NCI-H146 treated with DMSO at 0.1 percent for 48 hours (cell line): ENCODE results near the gene CLBA1.

Source experiments
- DNase-seq: peaks from one replicate; lab custom pipeline; 2025; ENCODE audit not compliant: unreplicated experiment; lab: John Stamatoyannopoulos, UW

CLBA1 gene

DNA sequence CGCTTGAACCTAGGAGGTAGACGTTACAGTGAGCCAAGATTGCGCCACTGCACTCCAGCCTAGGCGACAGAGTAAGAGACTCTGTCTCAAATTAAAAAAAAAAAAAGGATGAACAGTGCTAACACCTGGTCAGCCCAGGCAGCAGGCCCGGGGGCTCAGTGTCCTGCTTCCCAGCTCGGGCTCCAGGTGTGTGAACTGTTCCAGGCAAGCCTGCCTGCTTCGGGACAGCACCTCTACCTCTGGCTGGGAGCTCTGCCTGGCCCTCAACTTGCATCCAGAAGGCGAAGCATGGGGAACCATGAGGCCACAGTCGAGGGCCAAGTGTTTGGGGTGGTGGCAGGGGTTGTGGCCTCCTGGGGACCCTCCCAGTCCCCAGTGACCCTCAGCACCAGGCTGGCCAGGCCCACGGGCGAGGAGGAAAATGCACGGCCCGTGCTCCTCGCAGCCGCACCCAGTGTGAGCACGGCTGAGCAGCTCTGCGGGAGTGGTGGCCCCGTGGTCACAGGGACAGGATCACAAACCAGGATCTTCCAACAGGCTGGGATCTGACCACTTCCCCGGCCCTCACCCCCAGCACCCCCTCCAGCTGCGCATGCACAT lies 19.8 kb downstream of the CLBA1 start:
- DNase-seq = no peak

DNA sequence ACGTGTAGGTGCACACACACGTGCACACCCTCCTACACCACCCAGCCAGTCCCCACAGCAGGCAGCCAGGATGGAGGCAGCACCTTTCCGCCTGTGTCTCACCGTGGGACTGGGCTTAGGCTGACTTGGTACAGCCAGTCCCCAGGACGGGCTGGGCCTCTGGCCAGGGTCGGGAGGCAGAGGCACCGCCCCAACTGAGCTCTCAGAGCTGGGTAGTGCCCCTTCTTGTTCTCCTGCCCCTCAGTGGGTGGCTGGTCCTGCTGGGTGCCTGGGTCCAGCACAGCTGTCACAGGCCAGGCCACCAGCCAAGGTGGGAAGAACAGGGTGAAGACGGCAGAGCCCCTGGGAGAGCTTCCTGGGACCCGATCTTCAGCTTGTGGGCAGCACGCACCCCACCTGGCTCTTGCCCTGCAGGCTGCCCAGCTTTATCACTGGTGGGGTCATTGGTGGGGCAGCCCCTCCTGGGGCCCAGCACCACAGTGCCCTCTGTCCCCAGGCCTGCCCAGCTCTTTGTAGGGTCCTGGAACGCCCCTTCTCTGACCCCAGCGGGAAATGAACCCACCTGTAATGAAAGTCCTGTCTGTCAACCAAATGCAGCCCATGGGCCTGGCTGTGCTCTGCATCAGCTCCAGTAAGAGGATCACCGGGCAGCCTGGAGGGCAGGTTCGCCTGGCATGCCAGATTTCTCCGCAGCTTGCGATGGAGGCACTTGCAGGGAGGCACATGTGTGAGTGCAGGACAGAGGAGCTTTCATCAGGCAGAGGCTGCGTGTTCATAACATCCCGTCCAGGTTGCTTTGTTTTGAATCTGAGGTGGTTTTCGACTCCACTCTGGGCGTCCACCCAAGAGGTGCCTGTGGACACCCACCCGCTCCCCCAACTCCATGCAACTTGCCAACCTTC lies 20.6 kb downstream of the CLBA1 start:
- no peak for DNase-seq

DNA sequence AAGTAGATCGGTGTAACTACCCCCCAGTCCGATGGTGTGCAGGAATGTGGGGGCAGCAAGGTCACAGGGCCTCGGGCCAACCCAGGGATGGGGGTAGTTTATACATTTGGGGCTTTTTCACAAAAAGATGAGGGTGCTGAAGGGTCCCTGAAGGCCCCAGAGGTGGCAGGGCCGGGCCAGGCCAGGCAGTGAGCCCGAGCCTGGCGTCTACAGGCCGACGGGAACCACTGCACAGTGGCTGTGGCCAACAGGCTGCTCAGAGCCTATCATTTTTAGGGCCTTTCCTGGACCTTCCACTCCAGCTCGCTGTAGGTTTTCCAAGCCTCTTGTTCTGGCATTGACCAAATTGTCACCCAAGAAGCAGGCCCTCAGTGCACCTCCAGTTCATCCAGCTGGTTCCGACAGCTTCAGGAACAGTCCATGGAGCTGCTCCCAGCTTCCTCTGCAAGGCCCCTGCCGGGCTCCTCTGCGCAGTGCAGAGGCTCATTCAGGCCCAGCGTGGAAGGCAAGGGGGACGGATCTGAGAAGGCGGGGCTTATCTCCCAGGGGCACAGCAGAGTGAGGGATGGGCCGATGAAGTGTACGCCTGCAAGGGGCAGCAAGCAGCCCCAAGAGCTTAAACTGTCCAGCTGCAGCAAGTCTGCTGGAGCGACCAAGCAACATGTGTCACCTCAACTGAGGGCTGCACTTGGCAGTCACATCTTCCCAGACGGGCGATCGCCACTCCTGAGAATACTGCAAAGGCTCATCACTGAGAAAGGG lies 21.4 kb downstream of the CLBA1 start:
- no peak for DNase-seq

DNA sequence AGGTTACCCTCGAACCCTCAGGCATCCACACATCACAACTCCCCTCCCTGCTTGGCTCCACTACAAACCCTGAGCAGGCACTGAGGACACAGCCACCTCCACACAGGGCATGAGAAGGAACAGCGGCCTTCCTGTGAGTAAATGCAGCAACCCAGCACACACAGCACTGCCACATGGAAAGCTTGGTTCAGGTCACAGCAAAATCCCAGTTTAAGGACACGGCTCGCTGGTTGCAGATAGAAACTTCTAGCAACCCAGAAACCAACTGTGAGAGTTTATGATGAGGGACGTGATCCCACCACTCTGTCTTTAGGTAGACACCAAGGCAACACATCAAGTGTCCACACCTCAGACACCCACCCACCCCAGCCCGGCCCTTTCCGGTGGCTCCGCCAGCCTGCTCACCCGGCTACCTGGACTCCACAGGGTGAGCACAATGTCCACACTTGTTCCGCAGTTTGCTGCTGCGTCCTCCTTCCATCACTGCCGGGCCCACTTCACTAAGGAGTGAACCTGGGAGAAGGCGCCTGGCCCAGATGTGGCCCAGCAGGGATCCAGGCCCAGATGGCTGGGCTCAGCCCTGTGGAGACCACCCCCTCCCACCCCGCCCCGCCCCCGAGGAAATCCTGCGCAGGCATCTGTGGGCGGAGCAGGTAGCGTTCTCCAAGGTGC lies 22.1 kb downstream of the CLBA1 start:
- no peak for DNase-seq

DNA sequence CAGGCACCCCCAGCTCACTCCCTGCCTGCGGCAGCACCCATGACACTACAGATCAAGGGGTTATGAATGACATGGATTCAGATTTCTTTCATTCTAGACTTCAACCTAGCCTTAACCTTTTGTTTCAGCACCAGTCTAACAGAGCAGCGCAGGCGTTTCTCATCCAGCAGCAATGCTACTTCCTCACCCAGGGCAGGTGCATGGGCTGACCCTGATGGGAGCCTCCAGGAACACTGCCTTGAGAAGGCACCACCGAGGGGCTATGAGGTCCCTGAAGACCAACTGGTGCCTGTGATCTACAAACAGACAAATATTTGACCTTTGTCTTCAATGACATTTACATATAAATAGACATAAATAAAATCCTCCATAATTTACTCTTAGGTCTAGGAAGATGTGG lies 24.5 kb downstream of the CLBA1 start:
- DNase-seq = no peak

DNA sequence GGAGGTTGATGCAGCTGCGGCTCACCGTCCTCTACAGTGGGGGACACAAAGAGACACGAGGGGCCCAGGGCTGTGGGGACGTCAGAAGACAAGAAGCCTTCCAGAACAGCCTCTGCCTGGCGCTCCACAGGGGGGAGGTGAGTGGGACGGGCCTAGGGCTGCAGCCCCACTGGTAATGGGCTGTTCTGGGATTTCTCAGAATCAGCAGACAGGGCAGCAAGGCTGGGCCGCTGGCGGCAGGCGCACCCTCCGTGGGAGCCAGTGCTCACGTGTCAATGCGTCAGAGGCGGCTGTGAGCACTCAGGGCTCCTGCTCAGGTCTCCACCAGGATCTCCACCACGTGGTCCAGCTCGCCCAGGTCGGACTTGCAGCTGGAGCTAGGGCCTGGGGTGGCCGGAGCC lies 25.3 kb downstream of the CLBA1 start:
- DNase-seq = no peak

DNA sequence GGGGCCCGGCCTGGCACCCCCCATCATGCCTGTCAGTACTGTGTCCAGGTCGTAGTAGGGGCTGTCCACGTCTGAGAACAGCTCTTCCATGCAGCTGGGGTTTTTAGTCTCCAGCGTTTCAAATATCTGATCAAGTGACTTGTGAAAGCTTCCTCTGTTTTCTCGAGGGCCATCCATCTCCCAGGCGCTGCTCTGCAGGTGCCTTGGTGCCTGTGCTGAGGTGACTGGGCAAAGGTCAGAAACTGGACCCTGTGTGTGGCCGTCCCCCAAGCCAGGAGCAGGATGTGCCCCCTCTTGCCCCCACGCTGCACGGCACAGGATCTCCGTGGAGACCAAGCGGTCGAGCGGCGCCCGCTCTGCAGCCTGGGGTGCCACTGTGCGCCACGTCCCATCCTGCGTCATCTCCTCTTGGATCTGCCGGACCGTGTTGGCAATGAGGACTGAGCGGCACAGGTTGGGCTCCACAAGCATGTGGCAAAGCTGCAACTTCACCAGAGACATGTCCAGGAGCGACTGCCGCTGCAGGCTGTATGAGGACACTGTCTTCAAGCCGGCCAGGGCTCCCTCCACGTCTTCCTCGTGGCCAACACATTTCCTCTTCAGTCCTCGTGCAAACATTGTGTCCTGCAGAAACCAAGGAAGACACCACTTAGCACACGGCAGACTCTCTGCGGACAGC lies 25.9 kb downstream of the CLBA1 start:
- no peak for DNase-seq

DNA sequence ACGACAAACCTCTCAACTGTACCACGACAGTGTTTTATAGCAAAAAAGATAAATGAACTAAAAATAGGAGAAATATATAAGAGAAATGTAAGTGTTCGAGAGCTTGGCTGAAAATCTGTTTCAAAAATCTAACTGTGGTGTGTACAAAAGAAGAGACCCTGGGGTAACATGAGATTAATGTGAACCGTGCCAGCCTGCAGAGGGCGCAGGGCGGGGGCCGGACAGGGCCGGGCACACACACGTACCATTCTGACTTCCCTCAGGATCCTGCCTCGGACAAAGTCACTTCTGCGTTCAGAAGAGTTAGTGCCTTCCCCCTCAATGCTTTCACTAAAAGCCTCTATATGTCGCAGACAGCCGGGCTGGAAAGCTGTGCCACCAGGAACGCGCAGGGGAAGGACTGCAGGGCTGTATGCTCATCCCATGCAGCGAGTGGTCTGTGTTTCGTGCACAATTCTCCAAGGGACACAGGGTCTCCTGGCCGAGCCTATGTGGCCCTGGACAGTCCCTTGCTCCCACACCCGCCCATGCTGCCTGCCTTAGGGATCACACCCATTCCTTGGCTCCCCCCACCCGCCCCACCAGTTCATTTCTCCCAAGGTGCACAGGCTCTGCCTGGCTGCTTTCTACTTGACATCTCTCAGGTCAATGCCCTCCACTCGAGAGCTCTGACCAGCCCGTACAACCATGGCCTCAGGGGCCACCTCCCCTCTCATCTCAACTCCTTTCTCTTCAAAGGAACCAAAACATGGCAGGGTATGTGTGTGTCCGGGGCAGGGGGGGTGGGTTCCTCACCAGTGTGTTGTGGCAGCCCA lies 26.8 kb downstream of the CLBA1 start:
- DNase-seq = no peak

DNA sequence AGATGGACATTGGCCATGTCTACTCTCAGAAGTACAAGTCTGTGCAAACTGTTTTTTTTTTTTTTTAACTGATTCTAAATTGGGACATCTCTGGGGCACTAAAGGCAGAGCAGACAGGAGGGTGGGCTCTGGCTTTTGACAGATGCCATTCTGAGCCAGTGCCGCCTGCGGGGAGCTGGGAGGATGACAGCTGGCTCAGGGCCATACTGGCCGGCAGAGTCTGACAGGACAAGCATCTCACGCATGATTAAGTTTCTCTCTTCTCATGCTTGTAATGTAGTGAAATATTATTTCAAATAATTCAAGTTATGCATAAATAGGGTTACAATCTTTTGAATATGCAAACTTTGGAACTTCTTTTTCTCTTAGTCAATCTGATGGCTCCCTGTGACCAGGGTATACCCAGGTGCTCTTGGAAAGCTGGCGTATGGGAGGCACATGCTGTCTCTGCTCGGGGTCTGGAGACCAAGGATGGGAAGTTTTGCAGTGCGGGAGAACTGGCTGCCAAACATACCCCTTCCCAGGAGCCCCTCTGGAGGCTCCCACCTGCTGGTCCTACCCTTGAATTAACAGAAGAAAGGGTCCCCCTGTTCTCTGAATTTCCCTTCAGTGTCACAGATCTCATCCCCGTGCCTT lies 27.7 kb downstream of the CLBA1 start:
- DNase-seq = no peak

DNA sequence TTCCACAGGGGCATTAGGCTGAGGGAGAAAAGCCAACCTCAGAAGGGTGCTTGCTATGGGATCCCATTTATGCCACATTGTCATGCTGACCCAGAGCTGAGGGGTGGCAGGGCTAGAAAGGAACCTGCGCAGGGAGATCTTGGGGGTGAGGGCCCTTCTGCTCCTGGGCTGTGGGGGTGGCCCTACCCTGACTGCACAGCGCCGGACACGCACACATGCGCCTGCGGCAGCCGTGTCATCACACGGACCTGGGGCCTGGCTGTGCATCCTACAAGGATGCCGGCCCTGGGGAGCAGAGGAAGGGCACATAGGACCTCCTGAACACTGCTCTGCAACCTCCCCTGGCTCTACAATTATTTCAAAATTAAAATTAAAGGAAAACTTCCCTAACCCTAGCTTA lies 28.4 kb downstream of the CLBA1 start:
- no peak for DNase-seq

DNA sequence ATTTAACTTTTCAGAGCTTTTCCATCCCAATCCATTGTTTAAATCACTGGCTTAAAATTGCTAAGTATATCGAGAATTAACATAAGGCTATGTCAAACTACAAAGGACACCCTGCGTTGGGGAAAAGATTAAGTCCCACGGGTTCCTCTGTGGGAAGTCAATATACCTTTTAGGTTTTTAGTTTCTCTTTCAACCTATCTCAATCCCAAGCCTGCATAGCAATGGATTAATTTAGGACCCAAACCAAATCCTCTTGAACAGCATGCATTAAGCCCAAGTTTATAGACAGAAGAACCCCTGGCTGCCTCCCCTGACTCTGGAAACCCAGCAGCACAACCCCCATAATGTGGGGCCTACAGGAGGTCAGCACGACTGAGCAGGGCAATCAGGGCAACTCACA lies 29.0 kb downstream of the CLBA1 start:
- no peak for DNase-seq

DNA sequence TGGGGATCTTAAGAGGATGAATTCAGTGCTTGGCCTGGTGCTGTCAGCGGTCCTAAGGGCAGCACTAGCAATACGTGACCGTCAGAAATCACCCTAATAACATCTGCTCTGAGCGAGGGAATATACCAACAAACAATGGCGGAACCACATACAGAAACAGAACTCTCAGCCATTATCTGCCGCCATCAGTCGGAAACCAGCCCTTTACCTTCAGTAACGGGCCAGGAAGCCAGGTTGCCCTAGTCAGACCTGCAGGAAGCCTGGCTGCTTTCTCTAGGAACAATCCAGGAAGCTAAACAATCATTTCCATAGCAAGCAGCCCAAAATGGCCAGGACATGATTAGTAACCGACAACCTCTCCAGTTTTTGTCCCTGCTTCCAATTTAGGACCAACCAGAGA lies 29.7 kb downstream of the CLBA1 start:
- no peak for DNase-seq

DNA sequence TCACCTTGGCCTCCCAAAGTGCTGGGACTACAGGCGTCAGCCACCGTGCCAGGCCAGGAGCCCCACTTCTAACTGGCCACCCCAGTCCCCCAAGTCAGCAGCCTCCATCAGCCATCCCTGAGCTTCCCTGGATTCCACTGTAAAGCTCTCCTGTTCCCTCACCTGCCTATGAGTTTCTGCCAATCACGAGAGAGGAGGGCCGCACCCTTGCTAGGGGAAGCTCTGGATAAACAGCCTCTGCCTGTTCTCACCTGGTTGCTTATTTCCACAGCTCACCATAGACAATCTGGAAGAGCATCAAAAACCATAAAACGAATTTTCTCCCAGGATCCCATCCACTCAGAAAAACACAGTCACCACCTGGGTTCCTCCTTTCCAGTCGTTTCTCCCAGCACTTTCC lies 30.3 kb downstream of the CLBA1 start:
- DNase-seq = no peak

DNA sequence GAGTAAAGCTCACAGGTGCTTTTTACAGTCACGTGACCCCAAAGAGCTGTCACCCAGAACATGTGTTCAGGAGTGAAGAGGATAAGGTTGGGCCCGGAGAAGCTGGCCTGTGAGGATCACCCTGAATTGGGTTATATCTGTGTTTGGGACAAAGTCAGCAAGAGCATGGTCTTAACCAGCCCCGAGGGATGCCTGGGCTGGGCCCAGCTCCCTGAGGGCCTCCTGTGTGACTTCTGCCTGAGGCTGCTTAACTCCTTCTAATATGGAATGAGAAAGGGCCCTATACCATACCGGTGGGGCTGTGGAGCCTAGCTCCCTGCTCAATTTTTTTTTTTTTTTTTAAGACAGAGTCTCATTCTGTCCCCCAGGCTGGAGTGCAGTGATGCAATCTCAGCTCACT lies 32.8 kb downstream of the CLBA1 start:
- no peak for DNase-seq

DNA sequence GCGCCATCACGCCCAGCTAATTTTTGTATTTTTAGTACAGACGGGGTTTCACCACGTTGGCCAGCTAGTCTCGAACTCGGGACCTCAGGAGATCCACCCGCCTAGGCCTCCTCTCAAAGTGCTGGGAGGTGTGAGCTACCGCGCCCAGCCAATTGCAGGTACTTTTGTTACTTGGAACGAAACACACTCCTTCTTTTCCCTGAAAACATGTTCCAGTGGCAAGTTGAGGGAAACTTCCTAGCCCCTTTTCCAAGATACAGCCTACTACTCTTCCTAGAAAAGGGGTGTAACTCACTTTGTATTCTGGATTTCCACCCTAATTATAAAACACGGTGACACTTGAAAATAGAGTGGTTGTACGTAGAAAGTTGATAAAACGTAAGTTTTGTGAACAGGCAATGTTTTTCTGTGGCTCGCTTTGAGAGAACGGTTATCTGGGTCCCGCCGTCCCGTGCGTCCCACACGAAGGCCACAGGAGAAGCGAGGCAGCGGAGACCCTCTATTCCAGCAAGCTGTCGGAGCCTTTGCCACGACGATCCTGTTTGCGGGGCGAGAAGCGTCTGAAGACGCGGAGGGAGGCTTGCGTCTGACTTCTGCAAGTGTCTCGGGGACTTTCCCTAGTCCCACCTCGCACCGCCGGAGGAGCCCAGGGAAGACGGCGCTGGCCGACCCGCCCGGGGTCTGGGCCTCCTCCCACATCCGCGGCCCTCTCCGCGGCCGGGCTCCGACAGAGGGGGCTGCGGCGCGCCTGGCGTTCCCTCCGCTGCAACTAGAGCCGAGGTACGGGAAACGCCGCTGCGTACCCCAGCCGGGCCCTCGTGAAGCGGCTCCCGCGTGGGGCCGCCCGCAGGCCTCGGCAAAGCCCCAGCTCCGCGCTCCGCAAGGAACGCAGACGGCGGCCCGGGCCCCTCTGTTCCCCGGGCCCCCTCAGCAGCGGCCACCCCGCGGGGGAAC lies 34.5 kb downstream of the CLBA1 start:
- DNase-seq = peak; percentile 27

DNA sequence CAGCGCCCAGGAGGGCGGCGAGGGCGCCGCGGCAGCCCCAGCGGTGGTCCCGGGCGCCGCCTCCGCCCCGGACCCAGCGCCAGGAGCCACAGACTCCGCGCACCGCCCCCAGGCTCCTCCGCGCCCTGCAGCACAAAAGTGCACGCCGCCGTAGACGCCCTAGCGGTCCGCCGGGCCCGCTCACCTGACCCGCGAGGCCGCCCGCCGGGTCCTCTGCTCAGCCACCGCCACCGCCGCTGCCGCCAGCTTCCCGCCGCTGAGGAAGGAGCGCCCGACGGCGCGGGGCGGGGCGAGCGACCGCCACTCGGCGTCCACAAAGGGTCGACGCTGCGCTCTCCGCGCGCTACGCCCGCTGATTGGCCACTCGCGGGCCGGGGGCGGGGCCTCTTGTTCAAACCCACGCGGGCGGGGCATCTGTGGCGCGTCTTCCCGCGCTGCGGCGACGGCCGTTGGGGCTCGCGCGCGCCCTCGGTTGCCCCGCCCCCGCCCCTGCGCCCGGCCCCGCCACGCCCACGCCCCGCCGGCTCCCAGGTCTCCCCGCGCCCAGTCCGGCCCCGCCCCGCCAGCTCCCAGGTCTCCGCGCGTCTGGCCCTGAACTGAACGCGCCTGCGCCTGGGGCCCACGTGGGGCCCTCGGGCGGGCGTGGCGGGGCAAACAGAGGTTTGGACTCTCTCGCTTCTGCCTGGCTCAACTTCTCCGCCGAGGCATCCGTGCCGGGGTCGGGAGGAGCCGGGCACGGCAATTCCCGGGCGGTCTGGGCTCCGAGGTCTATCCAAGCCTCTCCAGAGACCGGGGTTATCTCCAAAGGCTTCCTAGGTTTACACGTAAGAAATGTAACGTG lies 35.4 kb downstream of the CLBA1 start, which contains the start of gene CDCA4:
Gene CDCA4 (minus strand): TSS at position 269 of the 841 bp plus-strand sequence. CDS start 9,154 bp downstream, outside the sequence.
- peak; percentile 100 for DNase-seq

DNA sequence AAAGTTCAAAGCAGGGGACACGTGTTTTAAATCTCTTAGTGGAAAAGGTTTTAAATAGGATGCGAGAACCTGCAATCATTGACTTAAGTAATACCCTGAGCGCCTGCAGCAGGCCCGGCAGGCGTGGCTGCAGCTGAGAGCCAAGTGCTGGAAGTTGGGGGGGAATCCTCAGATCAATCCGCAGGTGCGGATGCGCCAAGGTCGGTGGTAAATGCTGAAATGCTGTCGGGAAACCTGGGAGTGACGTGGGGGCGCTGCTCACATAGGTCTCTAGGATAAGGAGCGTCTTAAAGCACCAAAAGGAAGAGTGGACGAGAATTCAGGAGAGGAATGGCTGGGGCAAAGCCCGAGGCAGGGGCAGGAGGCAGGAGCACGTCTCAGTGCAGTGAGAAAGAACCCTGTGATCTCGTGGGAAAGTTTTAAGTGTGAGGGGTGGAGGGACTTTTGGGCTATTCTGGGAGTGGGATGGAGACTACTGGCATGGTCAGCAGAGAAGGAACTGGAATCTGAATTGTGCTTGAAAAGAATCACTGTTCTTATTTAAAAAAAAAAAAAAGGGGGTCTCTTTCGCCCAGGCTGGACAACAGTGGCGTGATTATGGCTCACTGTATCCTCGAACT lies 36.2 kb downstream of the CLBA1 start:
- DNase-seq = peak; percentile 81
